HG03520 (cell line): ENCODE measurements around the gene PIGC.

Source experiments
- ATAC-seq: cut with Tn5 transposase; IDR thresholded peaks from one replicate; pipeline ENCODE4 v1.9.1; 2021; ENCODE audit warnings: mild to moderate bottlenecking, moderate library complexity; ENCODE audit not compliant: unreplicated experiment

The PIGC gene

DNA sequence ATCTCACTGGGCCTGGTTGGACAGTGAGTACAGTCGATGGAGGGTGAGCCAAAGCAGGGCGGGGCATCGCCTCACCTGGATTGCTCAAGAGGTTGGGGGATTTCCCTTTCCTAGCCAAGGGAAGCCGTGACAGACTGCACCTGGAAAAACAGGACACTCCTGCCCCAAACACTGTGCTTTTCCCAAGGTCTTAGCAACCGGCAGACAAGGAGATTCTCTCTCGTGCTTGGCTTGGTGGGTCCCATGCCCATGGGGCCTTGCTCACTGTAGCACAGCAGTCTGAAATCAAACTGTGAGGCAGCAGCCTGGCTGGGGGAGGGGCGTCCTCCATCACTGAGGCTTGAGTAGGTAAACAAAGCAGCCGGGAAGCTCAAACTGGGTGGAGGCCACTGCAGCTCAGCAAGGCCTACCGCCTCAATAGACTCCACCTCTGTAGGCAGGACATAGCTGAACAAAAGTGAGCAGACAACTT is 12.1 kb downstream of the PIGC start:
- no peak for ATAC-seq

DNA sequence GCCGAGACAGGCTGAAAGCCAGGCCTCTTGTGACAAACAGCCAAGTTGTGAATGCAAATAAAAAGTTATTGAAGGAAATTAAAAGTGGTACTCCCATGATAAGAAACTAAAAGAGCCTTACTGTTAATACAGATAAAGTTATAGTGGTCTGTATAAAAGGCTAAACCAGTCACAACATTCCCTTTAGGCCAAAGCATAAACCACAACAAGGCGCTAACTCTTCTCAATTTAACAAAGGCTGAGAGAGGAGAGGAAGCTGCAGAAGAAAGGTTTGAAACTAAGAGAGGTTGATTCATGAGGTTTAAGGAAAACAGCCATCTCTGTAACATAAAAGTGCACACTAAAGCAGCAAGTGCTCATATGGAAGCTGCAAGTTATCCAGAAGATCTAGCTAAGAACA is 12.7 kb downstream of the PIGC start:
- ATAC-seq = no peak

DNA sequence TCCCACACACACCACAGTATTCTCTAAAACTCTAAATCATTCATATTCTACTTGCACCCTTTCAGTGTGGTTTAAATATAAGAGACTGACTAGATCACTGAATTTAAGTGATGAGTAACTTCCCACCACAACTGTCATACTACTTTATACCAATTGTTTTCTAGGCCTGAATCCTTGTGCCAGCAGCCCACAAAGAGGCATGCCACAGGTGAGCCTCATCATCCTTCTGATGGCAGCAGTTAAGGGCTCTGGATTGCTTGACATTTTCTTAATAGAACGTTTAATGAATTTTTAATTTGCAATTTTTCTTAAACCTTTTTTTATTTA is 13.8 kb downstream of the PIGC start:
- ATAC-seq = no peak

DNA sequence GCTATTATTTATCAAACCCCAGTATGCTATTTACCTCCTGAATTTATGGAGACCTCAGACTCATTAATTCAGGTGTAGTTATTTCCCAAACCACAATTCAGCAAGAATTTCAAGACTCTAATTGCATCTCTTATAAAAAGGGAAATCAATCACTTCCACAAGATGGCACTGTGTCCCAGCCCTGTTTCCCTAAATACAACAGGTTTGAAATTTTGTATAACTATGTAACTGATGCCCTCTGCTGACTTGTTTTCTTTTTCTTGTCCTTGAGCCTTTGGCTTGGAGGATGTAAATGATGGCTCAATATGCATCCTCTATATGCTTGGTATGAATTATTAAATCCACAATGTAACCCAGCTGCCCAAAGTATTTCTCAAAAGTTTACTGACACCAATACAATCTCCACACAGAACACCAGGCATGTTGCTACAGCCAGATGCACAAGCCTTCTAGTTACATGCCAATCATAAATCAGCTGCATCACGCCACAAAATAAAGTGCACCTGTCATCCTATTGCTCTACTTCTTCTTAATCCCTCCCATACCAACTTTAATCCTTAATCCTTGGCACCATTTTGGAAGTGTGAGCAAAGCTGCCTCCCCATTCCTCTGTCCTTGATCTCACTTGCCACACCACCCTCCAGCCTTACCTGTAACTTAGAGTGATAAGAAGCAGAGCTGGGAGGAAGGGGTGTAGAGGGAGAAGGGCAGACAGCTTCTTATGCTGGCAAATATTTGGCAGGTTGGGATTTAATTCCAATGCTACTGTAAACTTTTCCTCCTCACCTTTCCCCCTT is 14.3 kb downstream of the PIGC start:
- ATAC-seq = no peak

DNA sequence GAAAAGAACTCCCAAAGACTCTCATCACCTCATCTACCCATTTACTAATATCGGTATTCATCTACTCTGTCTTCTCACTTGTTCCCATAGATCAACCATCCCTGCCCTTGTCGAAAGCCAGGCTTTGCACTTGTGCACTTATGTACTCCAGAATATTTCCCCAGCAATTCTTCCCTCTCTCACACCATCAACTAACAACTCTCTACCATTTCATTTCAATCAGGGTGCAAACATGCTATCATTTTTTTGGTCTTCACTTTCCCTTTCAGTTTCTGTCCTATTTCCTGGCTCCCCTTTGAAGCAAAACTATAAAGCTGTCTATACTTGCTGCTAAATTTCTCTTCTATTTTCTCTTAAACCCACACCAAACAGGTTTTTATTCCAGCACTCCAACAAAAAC is 16.7 kb downstream of the PIGC start:
- ATAC-seq = no peak

DNA sequence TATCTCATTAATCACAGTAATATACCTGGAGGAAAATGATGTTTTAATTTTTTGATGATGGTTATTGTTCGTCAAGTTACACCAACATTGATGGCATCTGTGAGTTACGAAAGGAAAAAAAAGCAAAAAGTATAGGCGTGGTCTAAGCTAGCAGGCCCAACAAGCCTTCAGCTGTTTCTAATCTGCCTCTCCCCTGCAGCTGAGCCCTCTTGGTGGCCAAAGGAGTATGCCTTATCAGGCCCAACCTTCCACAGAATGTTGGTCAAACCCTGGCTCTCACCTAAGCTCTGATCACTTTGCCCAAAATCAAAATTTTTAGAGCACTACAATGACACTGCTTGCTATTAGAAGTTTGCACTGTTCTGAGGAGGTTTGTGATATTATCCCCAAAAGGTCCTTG is 18.5 kb downstream of the PIGC start:
- no peak for ATAC-seq

DNA sequence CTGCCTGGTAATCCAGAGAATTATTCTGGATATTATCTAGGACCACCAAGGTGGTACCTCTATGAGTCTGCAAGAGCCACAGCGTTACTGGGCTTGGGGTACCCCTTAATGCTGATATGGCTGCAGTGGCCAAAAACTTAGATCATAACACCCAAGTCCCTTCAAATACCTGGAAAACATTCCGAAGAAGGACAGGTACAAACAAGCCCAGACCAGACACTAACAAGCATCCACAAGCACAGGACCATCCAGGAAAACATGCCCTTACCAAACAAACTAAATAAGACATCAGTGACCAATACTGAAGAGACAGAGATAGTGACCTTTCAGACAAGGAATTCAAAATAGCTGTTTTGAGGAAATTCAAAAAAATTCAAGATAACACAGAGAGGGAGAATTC is 20.5 kb downstream of the PIGC start:
- ATAC-seq = no peak

DNA sequence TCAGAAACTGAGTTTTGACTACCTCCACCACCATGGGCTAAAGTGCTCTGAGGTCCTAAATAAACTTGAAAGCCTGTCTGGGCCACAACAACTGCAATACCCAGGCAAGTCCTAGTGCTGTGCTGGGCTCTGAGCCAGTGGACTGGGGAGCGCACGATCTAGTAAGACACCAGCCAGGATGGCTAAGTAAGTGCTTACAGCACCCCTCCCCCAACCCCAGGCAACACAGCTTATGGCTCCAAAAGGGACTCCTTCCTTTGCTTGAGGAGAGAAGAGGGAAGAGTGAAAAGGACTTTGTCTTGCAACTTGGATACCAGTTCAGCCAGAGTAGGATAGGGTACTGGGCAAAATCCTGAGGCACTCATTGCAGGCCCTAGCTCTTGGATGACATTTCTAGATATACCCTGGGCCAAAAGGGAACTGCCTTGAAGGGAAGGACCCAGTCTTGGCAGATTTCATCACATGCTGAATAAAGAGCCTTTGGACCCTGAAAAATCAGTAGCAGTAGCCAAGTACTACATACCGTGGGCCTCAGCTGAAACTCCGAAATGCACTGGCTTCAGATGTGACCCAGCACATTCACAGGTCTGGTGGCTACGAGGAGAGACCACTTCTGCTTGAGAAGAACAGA is 21.8 kb downstream of the PIGC start:
- no peak for ATAC-seq

DNA sequence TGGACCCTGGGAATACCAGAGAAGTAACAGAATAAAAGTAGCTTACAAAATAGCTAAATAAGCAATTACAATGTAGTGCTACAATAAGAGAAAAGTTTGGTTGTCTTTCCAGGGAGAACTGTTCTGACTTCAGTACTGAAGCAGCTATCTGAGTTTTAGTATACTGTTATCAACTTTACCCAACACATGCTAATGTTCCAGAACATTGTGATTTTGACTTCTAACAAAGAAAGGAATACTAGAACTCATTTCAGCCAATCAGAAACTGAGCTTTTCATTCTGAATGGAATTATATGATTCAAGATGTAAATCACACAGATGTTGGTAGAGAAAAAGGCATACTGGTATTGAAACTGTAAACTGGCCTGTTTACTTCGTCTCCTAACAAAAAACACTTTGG is 23.5 kb downstream of the PIGC start, which contains the start of gene C1orf105:
Gene C1orf105, plus strand, starts transcription at position 301 of the 400 bp plus-strand sequence. CDS start 201 bp downstream, outside the sequence.
- no peak for ATAC-seq

DNA sequence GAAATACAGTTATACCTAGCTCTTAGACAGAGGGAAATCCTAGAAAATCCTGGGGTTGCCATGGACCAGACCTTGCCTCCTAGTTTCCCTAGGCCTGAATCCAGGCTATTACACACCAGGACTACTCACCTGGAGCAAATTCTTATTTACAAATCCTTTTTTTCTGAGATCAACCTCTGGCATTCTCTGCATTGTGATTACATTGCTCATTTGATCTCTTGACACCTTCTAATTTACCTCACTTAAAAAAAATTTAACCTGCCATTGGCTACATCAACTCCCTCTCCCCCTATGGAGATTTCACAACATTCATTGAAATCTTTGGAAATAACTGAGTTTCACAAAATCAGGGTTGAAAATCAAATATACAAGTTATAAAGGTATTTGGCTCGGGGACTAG is 26.3 kb downstream of the PIGC start:
- ATAC-seq = no peak

DNA sequence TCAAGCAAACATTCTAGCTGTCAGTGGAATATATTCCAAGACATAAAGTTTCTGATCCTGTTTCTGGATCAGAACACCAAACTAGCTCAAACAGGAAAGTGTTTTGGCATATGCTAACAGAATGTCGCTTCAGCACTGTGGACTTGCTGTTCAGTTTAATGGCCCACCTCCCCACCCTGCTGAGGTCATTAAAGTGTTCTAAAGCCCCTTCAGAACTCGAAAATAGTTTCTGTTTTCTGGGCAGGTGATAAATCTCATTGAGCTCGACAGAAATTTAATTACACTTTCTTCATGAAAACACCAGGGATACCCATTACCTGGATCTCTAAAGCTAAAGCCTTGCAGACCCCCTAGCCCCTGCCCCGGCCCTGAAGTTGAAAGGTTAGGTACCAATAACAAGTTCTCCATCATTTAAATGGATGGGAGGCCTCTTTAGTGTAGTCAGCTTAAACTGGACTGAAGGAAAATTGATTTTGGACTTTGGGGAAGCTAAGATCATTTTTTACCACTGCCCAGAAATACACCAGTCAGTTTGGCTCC is 27.3 kb downstream of the PIGC start:
- ATAC-seq = no peak

DNA sequence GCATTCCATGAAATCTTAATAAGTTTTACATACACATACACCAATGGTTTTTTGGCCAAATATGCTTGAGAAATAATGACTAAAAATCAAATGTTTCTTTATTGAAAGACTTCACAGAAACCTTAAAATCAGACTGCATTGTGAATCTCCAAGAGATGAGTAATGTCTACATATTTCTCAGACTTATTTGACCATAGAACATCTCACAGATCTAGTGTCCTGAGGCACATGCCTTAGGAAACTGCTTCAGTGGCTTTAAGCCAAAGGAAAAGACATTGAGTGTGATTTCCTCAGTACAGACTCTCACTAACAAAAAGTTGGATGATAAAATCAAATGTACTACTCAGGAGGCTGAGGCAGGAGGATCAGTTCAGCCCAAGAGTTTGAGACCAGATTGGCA is 29.5 kb downstream of the PIGC start:
- ATAC-seq = no peak

DNA sequence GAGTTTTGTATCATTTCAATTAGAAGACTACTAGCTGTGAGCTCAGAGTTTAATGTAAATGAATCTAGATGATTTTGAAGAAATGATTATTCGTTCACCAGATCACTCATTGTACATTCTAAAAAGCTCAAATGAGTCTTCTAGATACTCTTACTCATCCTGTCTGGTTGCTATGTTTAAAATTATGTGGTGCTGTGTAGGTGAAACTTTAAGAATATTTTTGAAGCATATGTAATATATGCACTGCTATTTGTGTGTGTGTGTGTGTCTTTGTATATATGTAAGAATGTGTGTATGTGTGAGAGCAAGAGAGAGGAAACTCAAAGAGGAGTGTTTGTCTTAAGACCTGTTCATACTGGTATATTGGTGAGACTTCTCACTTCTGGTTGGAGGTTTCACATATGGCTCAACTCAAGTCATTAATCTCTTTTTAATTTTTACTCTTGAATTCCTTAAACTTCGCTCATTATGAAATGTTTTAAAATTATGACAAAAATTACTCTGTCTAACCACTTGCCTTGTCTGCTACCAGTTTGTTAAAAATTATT is 32.0 kb downstream of the PIGC start:
- no peak for ATAC-seq

DNA sequence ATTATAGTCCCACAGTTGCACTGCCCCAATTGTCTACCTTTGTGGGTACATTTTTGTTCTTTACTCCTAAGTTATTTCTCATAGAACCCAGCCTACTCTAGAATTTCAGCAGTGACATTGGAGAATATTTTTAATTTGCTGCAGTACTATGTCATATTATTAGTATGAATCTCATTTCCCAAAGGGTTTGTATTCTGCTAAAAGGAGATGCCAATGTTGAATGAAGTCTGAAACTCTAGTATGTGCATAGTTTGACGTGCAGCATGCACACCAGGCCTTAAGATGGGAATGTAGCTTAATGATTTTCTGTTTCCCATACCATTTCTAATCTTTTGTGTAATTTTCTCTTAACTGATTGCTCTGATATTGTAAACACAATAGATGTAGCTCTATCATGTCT is 33.8 kb downstream of the PIGC start:
- no peak for ATAC-seq

DNA sequence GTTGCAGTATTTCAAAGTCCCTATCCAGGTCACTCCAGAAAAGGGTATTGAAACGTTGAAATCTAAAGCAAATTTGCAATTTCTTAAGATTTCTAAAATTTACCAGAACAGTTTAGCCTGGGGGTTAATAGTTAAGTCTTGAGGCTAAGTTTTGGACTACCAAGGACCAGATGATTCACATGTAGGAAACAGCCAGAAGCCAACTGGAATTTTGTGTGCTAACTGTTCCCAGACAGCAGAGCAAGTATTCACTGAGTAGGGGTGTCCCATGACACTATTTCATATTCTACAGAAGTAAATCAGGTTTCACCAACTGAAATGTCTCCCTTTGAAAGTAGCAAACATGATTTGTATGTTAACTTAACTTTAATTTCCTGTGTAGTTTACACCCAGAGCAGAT is 34.9 kb downstream of the PIGC start:
- ATAC-seq = no peak

DNA sequence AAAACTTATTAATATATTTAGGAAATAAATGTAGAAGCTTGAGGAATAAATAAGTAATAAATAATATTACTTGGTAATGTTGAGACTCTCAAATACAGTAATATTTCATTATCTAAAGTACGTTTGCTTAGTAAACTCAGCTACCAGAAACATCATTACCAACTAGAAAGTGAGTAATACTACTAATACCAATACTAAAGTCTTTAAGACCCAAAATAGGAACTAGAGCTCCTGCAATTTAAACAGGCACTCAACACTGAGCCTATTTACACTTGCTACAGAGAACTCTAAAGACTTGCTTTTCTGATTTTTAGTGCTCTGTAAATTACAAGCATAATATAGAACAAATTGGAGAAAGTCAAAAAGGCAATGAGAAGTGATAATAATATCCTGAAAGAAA is 36.9 kb downstream of the PIGC start:
- no peak for ATAC-seq

DNA sequence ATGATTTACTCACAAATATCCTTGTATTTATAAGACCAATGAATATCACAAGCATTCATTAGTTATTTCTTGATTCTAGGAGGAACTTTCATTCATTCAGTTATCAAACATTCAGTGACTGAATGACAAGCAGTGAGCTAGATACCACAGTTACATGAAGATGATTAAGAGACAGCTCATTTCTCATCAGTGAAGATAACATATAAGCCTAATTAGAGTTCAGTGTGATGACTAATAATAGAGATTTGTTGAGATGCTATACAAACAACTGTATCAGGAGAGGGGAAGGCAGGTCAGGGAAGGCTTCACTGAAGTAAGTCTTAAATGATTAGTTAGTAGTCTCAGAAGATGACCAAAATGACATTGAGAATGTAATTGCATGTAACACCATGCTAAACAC is 38.0 kb downstream of the PIGC start:
- ATAC-seq = no peak

DNA sequence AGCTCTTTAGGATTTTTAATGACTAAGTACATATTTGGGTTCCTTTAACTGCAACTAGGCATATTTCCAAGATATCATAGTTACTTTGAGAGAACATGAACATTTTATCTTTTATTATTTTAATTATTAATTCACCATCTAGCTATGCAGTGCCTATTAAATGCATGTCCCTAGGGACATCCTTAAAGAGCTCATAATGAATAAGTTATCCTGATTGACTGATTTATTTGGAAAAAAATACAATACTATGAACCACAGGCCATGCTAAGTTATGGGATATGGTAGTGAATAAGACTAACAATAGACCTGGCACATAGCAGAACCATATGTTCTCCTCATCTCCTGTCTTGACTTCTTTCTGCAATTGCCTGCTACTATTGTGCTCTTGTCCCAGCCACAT is 39.7 kb downstream of the PIGC start:
- no peak for ATAC-seq

DNA sequence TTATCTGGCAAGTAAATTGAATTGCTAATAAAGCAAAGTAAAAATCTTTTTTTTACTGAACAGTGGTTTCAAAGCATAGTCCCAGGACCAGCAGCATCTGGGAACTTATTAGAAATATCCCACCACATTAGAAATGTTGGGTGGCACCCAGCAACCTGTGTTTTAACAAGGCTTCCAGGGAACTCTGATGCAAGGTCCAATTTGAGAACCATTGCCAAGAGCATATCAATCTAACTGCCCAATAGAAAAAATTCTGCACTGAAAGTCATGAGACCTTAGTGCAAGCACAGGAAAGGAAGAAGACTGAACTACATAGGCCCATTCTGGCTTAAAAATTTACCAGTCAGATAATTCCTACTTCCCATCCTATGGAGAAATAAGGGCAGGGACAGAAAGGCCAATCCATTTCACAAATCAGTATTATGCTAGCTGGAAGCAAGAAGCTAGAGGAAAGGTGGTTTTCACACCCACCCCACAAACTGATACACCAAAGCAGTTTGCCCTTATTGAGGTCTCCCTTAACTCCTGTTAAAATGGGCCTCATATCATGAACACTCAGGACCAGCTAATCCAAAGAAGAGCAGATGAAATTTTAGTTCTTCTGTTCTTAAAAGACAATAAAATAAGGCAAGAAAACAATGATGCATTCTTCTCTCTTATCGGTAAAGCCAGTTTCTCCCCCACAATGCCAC is 40.8 kb downstream of the PIGC start:
- no peak for ATAC-seq

DNA sequence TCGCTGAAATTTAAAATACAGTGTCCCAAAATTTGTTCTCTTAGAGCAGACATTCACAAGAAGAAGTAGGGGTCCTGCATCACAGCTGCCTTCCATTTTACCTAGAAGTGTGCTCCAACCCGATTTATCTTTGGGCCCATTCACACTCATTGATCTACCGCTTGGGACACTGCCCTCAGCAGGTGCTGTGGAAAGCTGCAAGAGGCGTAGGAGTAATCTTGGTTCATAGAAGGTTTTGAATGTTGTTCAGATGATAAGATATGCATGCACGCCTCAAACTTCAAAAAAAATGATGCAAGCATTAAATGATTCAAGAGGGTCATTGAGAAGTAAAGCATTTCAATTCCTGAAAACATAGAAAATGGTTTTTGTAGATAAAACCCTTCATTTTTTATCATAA is 42.0 kb downstream of the PIGC start:
- no peak for ATAC-seq

DNA sequence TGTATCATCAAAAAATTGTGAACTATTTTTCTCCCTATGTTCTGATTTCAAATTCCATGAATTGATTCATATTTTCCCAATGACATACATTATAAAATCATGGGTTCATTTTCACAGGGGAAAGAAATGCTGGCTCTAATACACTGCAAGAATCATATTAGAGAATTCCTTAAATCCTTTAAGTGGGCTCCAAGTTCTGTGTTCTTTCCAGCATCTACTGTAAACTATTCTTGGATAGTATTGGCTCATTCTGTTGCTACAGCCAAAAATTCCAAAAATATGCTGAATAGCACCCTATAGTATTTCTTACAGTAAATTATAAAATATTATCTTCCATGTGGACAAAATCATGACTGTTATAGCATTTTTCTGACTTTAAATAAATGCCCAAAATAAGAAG is 42.4 kb downstream of the PIGC start:
- ATAC-seq = no peak

DNA sequence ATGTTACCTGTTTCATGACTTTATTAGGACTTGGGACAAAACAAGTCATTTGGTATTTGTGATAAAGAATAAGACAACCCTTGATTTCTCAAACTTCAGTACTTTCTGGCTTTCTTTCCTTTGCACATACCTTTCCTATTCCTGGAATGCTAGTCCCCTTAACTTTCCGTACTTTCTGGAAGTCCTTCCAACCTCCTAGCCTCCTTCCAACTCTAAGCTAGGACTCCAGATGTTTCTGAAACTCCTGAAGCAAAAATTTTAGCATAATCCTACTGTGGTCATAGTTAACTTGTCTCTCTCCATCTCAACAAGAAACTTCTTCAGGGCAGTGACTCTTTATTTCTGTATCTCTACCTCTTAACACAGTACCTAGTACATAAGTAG is 43.2 kb downstream of the PIGC start:
- ATAC-seq = no peak
